GM19372 (cell line): ENCODE measurements around the gene RCC1.
"Not testable (repeated sequence)": the region's sequence is repeated elsewhere in the genome, so short reads cannot be mapped to it uniquely, and the experiment has no call there.

Experiments used
- ATAC-seq: cut with Tn5 transposase; IDR thresholded peaks from one replicate; pipeline ENCODE4 v1.9.1; 2021; ENCODE audit warnings: mild to moderate bottlenecking, low read depth, moderate library complexity; ENCODE audit not compliant: unreplicated experiment

RCC1 gene

GRCh38 chr1:28505406-28506187 lies at the start of gene RCC1:
RCC1 (plus strand) TSS chr1:28506043; CDS start chr1:28529867, 23,824 bp downstream.
- peak; percentile 75 for ATAC-seq

- no peak for ATAC-seq
Measured at GRCh38 chr1:28456078-28456477, 49.8 kb upstream of the RCC1 start.

DNA sequence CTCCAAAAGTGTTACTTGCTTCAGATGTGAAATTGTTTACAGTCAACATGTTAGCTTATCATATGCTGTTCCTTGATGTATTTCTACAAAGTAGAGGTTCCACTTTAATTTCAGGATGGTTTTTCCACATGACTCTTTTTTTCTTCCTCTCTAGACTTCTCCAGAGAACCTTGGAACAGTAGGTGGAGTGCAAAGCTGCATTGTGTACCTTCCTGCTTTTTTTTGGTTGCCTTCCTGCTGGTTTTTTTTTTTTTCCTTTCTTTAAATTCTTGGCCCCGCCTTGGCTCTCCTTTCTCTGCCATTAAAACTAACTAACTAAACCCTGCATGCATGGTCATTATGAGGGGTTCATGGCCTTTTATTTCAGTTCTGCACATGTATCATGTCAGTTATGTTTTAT lies 48.2 kb upstream of the RCC1 start:
- no peak for ATAC-seq

DNA sequence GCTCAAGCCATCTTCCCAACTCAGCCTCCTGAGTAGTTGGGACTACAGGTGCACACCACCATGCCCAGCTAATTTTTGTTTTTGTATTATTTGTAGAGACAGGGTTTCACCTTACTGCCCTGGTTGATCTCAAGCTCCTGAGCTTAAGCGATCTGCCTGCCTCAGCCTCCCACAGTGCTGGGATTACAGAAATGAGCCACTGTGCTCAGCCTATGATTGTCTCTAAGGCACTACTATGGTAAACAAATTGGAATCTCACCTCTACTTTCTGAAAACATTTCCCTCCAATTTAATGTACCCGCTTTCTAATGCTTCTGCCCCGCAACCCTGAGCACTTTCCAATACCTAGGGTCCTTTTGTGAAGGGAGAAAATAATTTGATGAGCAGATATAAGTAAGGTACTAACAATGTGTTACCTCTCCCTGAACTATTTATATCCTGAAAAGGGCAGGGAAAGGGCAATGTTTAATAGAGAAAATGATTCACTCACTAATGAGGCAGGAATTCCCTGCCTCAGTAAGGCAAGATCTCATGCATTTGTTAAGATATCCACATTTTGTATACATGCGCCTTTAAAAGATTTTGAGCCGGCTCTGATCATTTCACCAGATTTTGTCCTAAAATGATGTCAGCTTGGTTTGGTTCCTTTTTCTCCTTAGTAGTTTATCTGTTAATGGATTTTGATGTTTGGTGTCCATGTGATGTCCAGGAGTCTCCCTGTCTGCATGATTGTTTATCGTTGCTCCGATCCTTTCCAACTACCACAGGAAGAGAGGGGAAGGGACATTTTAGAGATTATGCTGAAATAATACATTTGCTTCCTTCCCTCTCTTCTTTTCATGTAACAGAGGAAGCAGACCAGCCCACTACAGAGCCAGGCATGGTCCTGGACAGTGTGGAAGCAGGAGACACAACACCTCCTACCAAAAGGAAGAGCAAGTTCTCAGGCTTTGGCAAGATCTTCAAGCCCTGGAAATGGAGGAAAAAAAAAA lies 47.3 kb upstream of the RCC1 start:
- ATAC-seq, result no peak

- no peak for ATAC-seq
Measured at GRCh38 chr1:28466226-28466778, 39.5 kb upstream of the RCC1 start.

DNA sequence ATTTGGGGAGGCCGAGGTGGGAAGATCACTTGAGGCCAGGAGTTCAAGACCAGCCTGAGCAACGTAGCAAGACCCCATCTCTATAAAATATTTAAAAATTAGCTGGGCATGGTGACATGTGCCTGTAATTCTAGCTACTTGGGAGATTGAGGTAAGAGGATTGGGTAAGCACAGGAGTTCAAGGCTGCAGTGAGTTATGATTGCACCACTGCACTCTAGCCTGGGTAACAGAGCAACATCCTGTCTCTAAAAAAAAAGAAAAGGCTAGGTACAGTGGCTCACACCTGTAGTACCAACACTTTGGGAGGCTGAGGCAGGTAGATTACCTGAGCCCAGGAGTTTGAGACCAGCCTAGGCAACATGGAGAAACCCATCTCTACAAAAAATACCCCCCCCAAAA lies 35.7 kb upstream of the RCC1 start:
- ATAC-seq, result no peak

DNA sequence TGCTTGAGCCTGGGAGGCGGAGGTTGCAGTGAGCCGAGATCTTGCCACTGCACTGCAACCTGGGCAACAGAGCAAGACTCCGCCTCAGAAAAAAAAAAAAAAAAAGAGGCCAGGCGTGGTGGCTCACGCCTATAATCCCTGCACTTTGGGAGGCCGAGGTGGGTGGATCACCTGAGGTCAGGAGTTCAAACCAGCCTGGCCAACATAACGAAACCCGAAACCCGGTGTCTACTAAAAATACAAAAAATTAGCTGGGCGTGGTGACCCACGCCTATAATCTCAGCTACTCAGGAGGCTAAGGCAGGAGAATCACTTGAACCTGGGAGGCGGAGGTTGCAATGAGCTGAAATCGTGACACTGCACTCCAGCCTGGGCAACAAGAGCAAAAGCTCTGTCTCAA lies 26.3 kb upstream of the RCC1 start:
- ATAC-seq, result not testable (repeated sequence)

- ATAC-seq, result no peak
Measured at GRCh38 chr1:28480308-28480707, 25.5 kb upstream of the RCC1 start.

DNA sequence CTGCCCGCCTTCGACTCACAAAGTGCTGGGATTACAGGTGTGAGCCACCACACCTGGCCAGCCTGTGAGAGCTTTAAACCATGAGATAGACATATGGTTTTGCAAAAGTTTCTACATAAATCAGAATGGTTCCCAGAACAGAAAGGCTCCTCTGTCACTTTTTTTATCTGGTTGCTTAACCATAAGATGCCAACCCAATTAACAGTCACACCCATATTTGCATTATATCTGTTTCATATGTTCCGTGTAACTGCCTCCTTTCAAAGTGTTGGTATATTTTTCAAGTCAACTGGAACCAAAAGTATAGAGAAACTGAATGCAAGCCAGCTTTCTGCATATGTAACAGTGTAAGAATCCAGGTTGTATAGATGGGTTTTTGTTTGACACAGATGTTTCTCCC lies 23.7 kb upstream of the RCC1 start:
- no peak for ATAC-seq

DNA sequence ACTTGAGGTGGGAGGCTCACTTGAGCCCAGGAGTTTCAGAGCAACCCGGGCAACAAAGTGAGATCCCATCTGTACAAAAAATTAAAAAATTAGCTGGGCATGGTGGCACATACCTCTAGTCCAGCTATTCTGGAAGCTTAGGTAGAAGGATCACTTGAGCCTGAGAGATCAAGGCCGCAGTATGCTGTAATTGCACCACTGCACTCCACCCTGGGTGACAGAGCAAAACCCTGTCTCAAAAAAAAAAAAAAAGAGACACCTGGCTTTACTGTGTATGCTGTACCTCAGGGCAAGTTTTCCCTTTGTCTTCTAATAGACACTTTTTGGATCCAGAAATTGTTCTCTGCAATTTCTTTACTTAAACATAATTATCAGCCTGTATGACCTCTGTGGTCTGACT lies 23.1 kb upstream of the RCC1 start:
- no peak for ATAC-seq

- ATAC-seq, result no peak
Measured at GRCh38 chr1:28494737-28495136, 11.1 kb upstream of the RCC1 start.

- no peak for ATAC-seq
Measured at GRCh38 chr1:28499553-28499952, 6.3 kb upstream of the RCC1 start.

- no peak for ATAC-seq
Measured at GRCh38 chr1:28501925-28502324, 3.9 kb upstream of the RCC1 start.

GRCh38 chr1:28503117-28503516 lies 2.7 kb upstream of the RCC1 start:
- ATAC-seq, result no peak

GRCh38 chr1:28506907-28507246 lies 1.0 kb downstream of the RCC1 start:
- no peak for ATAC-seq

DNA sequence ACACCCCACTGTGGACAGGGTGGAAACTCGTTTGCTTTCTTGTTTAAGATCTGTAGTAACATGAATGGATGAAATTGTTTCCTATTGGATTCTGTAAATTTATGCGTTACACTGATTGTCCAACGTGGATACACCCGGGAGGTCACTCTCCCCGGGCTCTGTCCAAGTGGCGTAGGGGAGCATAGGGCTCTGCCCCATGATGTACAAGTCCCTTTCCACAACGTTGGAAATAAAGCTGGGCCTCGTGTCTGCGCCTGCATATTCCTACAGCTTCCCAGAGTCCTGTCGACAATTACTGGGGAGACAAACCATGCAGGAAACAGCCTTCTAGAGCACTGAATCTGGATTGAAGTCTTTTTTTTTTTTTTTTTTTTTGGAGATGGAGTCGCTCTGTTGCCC lies 1.4 kb downstream of the RCC1 start:
- ATAC-seq, result no peak

DNA sequence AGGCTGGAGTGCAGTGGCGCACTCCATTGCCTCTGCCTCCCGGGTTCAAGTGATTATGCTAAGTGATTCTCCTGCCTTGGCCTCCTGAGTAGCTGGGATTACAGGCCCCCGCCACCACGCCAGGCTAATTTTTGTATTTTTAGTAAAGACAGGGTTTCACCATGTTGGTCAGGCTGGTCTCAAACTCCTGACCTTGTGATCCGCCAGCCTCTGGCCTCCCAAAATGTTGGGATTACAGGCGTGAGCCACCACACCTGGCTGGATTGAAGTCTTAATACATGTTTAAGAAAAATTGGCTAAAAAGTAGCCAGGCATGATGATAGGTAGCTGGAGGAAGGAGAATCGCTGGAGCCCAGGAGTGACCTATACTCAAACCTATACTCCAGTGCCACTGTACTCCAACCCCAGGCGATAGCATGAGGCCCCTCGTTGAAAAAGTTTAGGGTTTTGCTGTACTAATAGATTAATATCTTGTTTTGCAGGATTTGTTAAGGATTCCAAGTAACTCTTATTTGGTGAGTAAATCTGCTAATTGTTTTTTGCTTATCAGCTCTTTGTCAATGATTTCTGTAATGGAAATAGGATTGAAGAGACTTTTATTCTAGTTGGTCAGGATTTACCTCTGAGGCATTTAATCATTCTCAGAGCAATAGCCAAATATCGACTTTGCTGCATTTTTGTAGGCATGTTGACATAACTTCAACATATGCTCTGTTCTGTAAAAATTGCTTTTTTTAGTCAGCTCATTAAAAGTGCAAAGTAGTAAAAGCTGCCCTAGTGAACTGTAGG lies 2.0 kb downstream of the RCC1 start:
- no peak for ATAC-seq

DNA sequence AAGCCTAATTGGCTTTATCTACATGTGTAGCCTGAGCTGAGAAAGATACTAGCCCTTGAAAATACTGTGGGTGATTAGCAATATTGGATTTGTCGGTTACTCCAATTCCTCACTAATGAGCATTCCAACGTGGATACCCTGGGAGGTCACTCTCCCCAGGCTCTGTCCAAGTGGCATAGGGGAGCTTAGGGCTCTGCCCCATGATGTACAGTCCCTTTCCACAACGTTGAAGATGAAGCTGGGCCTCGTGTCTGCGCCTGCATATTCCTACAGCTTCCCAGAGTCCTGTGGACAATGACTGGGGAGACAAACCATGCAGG lies 2.6 kb downstream of the RCC1 start:
- no peak for ATAC-seq

GRCh38 chr1:28509705-28510272 lies 3.9 kb downstream of the RCC1 start:
- no peak for ATAC-seq

DNA sequence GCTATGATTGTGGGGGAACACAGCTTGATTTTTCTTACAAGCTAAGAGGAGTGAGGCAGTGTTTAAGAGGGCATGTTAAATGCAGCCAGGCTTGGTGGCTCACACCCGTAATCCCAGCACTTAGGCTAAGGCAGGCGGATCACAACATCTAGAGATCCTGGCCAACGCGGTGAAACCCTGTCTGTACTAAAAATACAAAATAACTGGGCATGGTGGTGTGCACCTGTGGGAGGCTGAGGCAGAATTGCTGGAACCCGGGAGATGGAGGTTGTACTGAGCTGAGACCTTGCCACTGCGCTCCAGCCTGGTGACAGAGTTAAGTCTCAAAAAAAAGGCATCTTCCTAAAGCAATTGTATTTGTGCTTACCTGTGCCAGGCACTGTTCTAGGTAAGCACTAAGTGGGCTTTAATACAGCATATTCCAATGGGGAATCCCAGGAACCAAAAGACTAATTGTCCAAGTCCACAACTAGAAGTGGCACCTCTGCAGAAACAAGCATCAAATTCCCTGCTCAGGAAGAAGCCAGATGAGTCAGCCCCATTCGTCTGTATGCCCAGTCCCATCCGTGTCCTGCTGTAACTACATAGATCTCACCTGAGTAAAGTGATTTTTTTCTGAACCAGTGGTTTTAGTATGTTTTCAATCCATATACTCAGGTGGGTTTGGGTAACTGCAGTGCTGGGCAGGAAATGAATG lies 4.6 kb downstream of the RCC1 start:
- ATAC-seq, result no peak
